Prostate gland (tissue), 2 donors: Measurements from ENCODE around the gene PTGES.

Experiments
- CTCF ChIP-seq, 4 experiments: fragments of 200-600 bp in 2 of 4; fragments of 450-650 bp in 2 of 4; sonication (generic) in 2 of 4; IDR thresholded peaks; 1 replicate in 3 of 4; 2 replicates in 1 of 4; pipeline ENCODE4 v1.5.1; 2016 to 2019; ENCODE audit warnings: antibody characterized with exemption in 4 of 4, mild to moderate bottlenecking in 2 of 4, moderate library complexity in 2 of 4
- POLR2A ChIP-seq: fragments of 450-650 bp; IDR thresholded peaks from one replicate; pipeline ENCODE4 v1.6.1; 2016; ENCODE audit warnings: antibody characterized with exemption, mild to moderate bottlenecking

GRCh38 chr9:129732100-129732499, 20.7 kb downstream of the PTGES start:
- TF ChIP-seq CTCF (IDR thresholded peaks at IDR 0.05) (no peak), POLR2A (no peak)
